Measurements from ENCODE around the gene M6PR.
A peak's percentile ranks its signal among the peaks of the same experiment; 100 is the strongest.
"Not testable (repeated sequence)": the region's sequence is repeated elsewhere in the genome, so short reads cannot be mapped to it uniquely, and the experiment has no call there.

The M6PR gene

DNA sequence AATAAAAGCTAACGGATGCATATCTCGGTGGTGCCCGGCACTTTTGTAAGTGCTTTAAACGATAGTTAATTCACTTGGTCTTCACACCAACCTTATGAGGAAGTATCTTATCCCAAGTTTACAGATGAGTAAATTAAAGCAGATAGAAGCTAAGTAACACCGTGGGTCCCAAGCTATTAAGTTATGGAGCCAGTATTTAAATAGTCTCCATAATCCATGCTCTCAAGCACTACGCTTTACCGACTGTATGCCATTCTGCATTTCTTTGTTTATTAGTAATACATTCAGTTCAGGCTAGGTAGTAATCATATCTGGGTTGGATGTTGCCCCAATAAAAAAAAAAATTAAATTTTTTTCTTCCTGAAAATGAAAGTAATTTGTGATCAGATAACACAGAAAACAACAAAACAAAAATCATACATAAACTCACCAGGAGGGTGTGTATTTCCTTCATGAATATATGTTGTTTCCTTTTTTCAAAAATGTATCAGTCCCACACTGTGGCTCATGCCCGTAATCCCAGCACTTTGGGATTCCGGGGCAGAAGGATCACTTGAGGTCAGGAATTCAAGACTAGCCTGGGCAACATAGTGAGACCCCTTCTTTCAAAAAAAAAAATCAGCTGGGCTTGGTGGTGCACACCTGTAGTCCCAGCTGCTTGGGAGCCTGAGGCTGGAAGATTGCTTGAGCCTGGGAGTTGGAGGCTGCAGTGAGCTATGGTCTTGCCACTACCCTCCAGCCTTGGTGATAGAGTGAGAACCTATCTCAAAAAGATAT lies 1.4 kb upstream of the M6PR start:
- DNase-seq (ENCODE audit: low read depth in 2 of 2), result no peak

- DNase-seq (ENCODE audit: low read depth in 2 of 2), result no peak
Observed at GRCh38 chr12:8950221-8950527, 729 bp upstream of the M6PR start.

DNA sequence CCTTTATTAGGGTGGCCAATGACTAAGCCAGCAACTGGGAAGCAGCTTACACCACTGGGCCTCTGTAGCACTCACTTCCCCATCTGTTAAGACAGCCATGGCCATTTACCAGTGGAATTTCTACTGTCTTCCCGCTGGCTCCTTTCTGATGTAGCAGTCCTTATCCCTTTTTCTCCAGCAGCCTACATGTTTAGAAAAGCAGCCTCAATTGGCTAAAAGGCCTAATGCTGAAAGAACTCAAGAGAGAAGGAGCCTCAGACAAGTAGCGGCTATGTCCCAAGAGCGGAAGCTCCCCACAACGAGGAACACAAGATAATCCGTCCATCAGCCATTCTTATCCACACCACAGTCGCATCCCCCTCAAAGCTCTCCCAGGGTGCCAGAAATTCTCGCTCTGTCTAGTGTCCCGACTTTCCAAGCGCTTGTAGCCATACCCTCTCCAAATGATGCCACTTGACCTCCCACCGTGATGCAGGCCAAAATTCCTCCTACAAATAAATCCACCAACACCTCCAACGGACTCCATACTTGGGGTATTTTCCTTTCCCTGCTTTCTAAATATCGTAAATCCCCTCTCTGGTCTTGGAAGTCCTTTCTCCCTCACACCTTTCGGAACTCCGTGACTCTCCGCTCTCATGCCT lies 624 bp downstream of the M6PR start:
- no peak for DNase-seq (ENCODE audit: low read depth in 2 of 2)

DNA sequence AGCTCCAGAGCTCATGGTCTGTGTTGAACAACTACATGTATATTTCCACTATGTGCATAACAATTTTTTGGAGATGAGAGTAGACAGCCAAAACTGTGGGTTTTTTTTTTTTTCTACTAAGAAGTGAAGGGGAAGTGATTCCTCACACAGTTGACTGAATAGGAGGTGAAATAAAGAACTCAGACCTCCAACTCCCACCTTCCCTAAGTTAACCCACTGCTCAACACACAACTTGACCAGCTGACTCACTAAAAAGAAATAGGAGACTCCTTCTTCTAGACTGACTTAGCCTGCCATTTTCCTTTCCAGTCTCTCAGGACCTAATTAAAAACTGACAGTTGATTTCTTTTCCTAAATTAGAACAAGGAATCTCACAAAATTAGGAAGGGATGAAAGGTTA lies 1.7 kb downstream of the M6PR start:
- DNase-seq (ENCODE audit: low read depth in 2 of 2), result no peak

DNA sequence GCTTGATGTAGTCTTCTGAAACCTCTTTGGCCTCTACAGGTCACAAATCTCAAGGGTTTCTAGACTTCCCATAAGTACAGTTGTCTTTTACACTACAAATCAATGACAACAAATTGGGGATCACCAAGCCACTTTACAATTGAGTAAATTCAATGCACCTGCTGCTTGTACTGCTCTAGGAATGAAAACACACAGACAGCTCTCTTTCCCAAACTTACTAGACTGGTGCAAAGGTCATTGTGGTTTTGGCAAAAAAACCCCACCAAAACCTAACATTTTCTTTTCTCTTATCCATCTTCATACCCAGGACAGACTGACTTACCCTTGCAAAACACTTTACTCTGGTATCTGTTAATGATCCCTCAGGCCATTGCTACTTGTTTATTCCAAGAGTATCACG lies 2.7 kb downstream of the M6PR start:
- DNase-seq (ENCODE audit: low read depth in 2 of 2), result no peak

- no peak for DNase-seq (ENCODE audit: low read depth in 2 of 2)
Observed at GRCh38 chr12:8943565-8944186, 5.8 kb downstream of the M6PR start.

- no peak for DNase-seq (ENCODE audit: low read depth in 2 of 2)
Observed at GRCh38 chr12:8941691-8942478, 7.6 kb downstream of the M6PR start.

DNA sequence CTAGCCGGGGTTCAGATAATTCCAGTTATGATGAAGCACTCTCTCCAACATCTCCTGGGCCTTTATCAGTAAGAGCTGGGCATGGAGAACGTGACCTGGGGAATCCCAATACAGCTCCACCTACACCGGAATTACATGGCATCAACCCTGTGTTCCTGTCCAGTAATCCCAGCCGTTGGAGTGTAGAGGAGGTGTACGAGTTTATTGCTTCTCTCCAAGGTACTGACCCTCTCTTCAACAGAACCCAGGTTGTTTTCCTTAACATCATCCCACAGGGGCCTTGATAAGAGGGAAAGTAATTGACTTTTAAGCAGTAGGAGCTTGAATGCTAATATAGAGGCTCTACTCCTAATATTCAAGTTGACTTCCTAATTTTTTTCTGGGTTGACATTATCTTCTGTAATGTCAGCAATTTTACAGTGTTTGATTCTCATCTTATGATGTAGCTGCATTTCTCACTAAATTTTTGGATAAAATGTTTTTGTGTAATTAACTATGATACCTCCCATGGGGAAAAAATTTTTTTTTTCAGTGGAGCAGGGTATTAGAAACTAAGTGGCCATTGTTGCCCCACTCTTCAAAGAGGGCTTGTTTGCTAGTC lies 11.5 kb downstream of the M6PR start:
- DNase-seq (ENCODE audit: low read depth in 2 of 2), result not testable (repeated sequence)

- no peak for DNase-seq (ENCODE audit: low read depth in 2 of 2)
Observed at GRCh38 chr12:8936735-8937134, 12.7 kb downstream of the M6PR start.

DNA sequence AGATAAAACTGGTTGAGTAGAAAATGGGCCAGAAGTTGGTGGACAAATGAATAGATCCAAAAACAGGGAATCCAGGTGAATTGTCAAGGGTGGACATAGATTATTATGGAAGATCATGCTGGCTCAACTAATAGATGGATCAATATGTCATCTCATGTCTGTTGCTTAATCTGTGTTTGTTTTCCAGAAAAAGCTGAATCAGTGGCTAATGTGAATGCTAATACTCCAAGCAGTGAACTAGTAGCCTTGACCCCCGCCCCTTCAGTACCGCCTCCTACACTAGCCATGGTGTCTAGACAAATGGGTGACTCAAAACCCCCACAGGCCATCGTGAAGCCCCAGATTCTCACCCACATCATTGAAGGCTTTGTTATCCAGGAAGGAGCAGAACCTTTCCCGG lies 15.4 kb downstream of the M6PR start:
- DNase-seq (ENCODE audit: low read depth in 2 of 2), result not testable (repeated sequence)

- DNase-seq (ENCODE audit: low read depth in 2 of 2), result not testable (repeated sequence)
Observed at GRCh38 chr12:8932464-8932863, 17.0 kb downstream of the M6PR start.

GRCh38 chr12:8930655-8931323 lies 18.7 kb downstream of the M6PR start:
- not testable (repeated sequence) for DNase-seq (ENCODE audit: low read depth in 2 of 2)

DNA sequence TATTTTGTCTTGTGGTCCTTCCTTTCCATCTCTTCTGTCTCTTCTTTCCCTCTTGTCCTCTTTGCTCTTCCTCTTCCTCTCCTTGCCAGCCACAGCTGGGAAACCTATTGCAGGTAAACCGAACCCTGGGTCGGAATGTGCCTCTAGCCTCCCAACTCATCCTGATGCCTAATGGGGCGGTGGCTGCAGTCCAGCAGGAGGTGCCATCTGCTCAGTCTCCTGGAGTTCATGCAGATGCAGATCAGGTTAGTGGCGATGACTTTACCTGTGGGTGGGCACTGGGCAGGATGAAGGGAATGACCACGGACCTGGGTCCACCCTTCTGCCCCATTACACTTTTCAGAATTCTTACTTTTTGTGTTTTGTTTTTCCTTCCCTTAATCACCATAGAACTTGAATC lies 26.9 kb downstream of the M6PR start:
- no peak for DNase-seq (ENCODE audit: low read depth in 2 of 2)

DNA sequence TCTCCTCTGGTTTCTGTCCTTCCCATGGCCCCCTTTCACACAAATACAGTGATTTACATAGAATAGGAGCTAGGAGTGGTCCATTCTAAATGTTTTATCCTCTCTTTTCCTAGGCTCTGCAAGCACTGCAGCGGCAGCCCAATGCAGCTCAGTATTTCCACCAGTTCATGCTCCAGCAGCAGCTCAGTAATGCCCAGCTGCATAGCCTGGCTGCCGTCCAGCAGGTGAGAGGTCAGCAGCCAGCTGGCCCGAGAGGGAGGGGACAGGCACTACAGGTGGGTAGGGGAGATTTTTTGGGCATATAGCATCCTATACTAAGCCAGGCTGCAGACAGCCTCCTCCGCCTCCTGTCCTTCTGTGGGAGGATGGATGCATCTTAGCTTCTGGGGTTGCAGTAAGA lies 29.8 kb downstream of the M6PR start:
- not testable (repeated sequence) for DNase-seq (ENCODE audit: low read depth in 2 of 2)

DNA sequence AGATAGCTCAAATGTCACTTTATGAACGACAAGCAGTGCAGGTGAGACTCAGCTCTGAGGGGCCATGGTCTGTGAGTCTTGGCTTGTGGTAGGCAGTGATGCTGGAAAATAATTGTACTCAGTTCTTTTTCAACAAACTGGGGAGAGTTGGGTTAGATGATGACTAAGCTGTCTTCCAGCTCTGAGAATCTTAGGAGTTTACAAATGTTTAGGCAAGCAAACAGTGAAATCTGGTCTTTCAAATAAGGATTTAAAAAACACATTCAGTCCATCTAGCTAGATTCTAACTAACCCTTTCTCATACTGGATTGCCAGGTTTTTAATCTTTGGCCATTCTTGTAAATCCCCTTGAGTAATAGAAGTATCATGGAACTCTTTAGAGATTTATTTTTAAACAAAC lies 31.7 kb downstream of the M6PR start:
- DNase-seq (ENCODE audit: low read depth in 2 of 2), result no peak

DNA sequence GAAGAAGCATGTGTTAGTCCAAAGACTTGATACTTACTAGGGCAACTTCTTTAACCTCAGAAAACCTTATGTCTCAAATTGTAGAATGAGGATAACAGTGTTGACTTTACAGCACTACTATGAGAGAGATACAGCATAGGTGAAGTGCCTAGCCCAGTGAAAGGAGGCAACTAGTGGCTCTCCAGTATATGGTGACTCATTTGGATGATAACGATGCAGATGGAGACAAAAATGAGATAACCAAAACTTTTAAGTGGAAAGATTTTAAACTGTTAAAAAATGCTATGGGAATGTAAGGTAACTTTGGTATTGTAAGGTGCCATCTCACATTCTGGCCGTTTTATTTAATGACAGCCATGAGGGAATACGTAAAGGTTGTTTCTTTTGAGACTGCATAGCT lies 32.4 kb downstream of the M6PR start:
- no peak for DNase-seq (ENCODE audit: low read depth in 2 of 2)

DNA sequence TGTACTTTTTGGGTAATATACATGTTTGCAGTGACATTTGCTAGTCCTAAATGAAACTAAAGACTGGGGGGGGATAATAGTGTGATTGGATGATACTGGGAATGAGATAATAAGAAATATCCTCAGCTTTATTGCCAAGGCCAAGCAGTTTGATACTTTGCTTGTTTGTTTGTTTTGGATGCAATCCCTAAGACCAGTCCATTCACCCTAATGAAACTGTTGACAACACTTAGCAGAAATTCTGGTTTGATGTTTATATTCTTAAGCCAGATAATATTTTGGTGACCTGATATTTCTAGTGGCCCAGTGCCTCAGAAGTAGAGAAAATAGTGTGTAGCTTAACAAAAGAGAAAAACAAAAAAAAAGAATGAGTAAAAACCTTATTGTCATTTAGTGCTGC lies 33.3 kb downstream of the M6PR start:
- no peak for DNase-seq (ENCODE audit: low read depth in 2 of 2)

DNA sequence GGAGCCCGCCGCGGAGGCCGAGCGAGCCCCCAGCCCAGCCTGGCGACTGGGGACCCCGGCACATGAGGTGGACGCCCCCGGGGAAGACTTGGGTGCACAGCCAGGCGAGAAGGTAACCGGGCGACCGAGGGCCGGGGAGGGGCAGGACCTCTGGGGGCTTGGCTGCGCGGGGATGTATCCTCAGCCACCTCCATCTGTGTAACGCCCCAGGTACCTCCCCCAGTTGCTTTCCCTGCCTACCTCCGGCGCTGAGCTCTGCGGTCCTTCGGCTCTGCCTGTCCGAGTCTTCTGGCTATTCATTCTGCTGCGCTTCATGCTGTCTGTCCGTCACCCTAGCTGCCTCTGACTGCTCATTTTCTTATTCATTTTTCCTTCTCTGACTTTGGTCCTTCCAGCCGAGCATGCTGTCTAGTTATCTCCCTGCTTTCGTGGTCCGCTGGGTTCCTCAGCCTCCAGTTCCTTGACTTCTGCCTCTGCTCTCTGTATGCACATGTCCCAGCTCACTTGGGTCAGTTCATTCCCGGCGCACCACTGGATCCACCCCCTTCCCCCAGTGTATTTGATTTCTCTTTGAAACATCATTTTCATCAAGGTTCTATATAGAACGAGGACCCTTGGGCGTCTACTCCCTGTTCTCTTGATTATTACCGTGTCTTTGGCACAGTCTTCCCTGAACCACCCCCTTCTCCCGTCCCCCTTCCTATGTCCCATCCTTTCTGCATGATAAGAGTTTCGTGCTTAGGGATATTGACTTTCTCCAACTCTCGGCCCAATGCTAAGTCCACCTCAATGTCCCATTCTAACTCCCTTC lies 34.5 kb downstream of the M6PR start:
- DNase-seq (ENCODE audit: low read depth in 2 of 2), result peak; percentile 26 to 56

DNA sequence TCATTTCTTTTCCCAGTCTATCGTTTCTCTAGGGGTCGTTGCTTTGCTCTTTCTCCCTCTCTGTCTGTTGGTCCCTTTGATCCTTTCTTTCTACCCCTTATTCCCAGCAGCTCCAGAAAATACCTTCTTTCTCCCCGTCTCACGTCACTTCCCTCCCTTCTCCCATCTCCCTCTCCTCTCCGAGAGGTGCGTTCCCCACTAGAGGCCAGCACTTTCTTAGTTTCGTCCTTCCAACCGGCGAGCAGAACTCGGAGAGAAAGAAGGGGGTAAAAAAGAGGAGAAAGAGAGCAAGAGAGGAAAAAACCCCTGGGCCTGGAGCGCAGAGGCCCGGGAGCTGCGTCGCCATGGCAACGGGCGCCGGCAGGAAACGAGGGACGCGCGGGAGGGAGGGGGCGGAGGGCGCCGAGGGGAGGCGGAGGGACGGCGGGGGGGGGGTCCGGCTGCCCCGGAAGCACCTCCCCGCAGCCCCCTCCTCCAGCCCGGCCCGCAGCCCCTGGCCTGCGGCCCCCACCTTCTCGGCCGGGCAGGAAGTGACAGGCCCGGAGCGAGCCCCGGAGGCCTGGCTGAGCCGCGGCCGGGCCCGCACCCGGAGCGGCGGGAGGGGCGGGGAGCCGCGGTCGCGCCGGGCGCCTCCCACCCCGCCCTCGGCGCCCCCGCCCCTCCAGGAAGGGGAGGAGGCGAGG lies 35.3 kb downstream of the M6PR start, which contains the start of gene PHC1:
Gene PHC1, plus strand, starts transcription at position 477 of the 683 bp plus-strand sequence. CDS start 3,169 bp downstream, outside the sequence.
- peak; percentile 53 to 78 for DNase-seq (ENCODE audit: low read depth in 2 of 2)

- no peak for DNase-seq (ENCODE audit: low read depth in 2 of 2)
Observed at GRCh38 chr12:8913702-8914032, 35.8 kb downstream of the M6PR start.

All from stimulated activated CD8-positive, alpha-beta memory T cell treated with anti-CD3 and anti-CD28 coated beads, Interleukin-7, amount 100 ng/mL, for 4 hours (primary cell).